Caki2 (cell line): Measurements from ENCODE around the gene C2CD2. TPM values are rescaled to one million over a fixed set of nuclear protein-coding genes. Genes with fewer than 3 reads are reported as not detected.

Experiments
- DNase-seq: peaks from one replicate; pipeline ENCODE4 v3.0.0-alpha.2; 2015; ENCODE audit warnings: low read depth
- in situ Hi-C: cut with HindIII; loops from 2 replicates; pipeline ENCODE4 v1.10.0; 2016; ENCODE audit warnings: low sequenced_read_pairs, low pct_unique_long_range_greater_than_20kb, mixed read lengths
- total RNA-seq: library from RNA; depleted of rRNA; stranded (reverse); fragments of >200 nt; shearing (Covaris generic); gene quantifications from 2 replicates; pipeline ENCODE4 v1.2.3, GENCODE V29; 2014; ENCODE audit warnings: low replicate concordance

Gene C2CD2
- total RNA-seq, 1 experiment from 2014 or later, result 19.7 TPM

GRCh38 chr21:41977034-41977950 lies 23.5 kb upstream of the C2CD2 start:
- DNase-seq, result no peak
- in situ Hi-C loops, result no loop called here

GRCh38 chr21:41976611-41977010 lies 22.8 kb upstream of the C2CD2 start:
- no peak for DNase-seq
- in situ Hi-C loops, result no loop called here

GRCh38 chr21:41975391-41976272 lies 21.8 kb upstream of the C2CD2 start:
- in situ Hi-C loops, result no loop called here
- no peak for DNase-seq

GRCh38 chr21:41974752-41975053 lies 20.9 kb upstream of the C2CD2 start:
- no peak for DNase-seq
- in situ Hi-C loops, result no loop called here

- in situ Hi-C loops, result no loop called here
- DNase-seq, result no peak
These were observed 20.3 kb upstream of the C2CD2 start for GRCh38 chr21:41973861-41974751.

- DNase-seq, result no peak
These were observed 19.6 kb upstream of the C2CD2 start for GRCh38 chr21:41973427-41973831.

GRCh38 chr21:41972511-41973205 lies 18.8 kb upstream of the C2CD2 start:
- DNase-seq, result no peak
- in situ Hi-C loops, result no loop called here

More at GRCh38 chr21:41973427-41973831, 19.6 kb upstream of the C2CD2 start:
- in situ Hi-C loops, result no loop called here

GRCh38 chr21:41971891-41972290 lies 18.1 kb upstream of the C2CD2 start:
- DNase-seq, result no peak
- in situ Hi-C loops, result no loop called here

- DNase-seq, result no peak
- in situ Hi-C loops, result no loop called here
These were observed 17.2 kb upstream of the C2CD2 start for GRCh38 chr21:41970751-41971653.

- DNase-seq, result no peak
- in situ Hi-C loops, result no loop called here
These were observed 16.2 kb upstream of the C2CD2 start for GRCh38 chr21:41970106-41970391.

GRCh38 chr21:41967708-41968107 lies 13.9 kb upstream of the C2CD2 start:
- in situ Hi-C loops, result no loop called here
- no peak for DNase-seq

GRCh38 chr21:41966872-41967621 lies 13.2 kb upstream of the C2CD2 start:
- DNase-seq, result no peak
- in situ Hi-C loops, result no loop called here

- in situ Hi-C loops, result no loop called here
- DNase-seq, result no peak
These were observed 12.4 kb upstream of the C2CD2 start for GRCh38 chr21:41966041-41966833.

GRCh38 chr21:41965461-41966013 lies 11.7 kb upstream of the C2CD2 start:
- in situ Hi-C loops, result no loop called here
- no peak for DNase-seq

GRCh38 chr21:41965045-41965444 lies 11.2 kb upstream of the C2CD2 start:
- no peak for DNase-seq
- in situ Hi-C loops, result no loop called here
